ENCODE results near the gene PDE4D.

PDE4D gene

DNA sequence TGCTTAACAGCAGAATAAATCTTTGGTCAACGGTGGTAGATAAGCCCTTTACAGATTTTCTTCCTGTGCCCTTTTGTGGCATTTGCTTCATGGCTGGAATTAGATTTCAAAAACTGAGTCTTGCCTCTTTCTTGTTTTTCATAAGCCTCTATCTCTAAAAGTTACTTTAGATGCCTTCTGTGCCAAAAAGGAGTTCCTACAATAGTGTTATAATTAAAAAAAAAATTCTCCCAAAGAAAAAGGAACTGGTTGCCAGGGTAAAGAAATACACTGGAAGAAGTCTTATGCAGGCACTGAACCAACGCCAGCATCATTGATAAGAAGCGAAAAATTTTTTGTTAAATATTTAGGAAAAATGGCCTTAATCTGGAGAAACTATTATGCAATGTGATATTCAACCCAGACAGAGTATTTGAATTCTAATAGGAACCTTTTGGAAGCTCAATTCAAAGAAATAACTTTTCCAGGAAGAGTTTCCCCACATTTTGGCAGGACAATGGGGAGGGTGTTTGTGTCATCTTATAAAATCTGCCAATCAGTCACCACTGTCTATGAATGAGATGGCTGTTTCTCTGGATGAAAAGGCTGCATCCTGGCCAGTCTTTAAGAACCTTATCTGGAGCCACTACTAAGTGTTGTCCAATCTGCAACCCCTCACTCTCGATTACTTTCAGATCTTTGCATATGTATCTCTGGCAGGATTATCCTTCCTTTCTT is 608.1 kb downstream of the PDE4D start:
- DNase-seq (ENCODE audit: low spot score): no peak
- Histone ChIP-seq H3K4me3 (no peak overlapping the region), H3K27ac (peak overlapping the region in 1 of 2 donors; percentile 42)
- TF ChIP-seq, protein P1, sequence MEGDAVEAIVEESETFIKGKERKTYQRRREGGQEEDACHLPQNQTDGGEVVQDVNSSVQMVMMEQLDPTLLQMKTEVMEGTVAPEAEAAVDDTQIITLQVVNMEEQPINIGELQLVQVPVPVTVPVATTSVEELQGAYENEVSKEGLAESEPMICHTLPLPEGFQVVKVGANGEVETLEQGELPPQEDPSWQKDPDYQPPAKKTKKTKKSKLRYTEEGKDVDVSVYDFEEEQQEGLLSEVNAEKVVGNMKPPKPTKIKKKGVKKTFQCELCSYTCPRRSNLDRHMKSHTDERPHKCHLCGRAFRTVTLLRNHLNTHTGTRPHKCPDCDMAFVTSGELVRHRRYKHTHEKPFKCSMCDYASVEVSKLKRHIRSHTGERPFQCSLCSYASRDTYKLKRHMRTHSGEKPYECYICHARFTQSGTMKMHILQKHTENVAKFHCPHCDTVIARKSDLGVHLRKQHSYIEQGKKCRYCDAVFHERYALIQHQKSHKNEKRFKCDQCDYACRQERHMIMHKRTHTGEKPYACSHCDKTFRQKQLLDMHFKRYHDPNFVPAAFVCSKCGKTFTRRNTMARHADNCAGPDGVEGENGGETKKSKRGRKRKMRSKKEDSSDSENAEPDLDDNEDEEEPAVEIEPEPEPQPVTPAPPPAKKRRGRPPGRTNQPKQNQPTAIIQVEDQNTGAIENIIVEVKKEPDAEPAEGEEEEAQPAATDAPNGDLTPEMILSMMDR (IDR thresholded peaks at IDR 0.05): no peak

DNA sequence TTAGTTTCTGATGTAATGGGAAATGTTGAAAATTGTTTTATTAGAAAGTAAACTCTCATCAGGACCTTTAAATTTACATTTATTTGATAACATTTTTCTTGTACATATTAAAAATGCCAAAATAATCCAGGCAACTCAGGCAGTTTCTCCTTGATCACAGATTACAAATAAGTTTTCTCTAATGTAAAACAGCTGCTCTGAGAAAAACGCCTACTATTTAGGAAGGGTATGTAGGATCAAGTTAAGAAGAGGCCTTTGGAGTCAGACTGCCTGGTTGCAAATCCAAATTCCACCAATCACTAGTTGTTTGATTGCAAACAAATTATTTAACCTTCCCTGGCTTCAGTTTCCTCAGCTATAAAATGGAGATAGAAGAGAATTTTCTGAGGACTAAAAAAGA is 610.8 kb downstream of the PDE4D start:
- DNase-seq (ENCODE audit: low spot score): no peak
- Histone ChIP-seq H3K27ac (no peak overlapping the region), H3K4me3 (no peak overlapping the region)
- TF ChIP-seq, protein P1 (IDR thresholded peaks at IDR 0.05): no peak

DNA sequence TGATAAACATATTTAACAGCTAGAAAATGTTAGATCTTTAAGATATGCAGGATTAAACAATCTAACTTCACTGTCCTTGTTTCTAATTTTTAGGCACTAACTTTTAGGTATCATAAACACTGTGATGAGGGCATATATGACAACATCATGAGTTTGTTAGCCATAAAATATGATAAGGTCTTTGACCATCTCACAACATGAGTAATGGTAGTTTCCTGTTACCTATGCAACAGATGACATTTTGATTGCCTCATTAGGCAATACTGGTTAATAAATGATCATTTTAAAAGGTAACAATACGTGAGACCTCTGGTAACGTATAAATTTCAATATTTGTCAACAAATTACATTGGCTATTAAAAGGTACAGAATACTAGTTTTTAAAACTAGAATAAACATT is 613.5 kb downstream of the PDE4D start:
- no peak for DNase-seq (ENCODE audit: low spot score)
- H3K4me3 ChIP-seq: no peak overlapping the region
- no peak overlapping the region for H3K27ac ChIP-seq
- TF ChIP-seq, protein P1 (IDR thresholded peaks at IDR 0.05): no peak

DNA sequence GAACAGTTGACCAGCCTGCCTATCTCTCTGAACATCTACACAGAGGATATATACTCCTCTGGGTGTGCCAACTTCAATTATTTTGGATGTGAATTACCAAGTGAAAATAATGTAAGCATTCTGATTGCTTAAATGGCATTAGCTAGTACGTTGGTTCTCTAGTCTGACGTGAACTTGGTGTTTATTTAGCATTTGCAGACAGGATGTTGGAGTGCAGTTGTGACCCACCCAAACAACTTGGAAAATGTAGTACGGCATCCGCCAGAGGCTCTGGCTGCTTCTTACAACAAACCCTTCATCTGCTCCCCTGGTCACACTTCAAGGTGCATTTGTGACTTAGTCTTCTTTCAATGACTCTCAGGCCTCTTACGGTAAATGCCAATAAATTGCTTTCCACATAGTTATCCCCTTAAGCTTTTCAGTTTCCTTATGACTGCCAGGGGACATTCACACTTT is 616.6 kb downstream of the PDE4D start:
- no peak for DNase-seq (ENCODE audit: low spot score)
- TF ChIP-seq, protein P1 (IDR thresholded peaks at IDR 0.05): no peak
- H3K4me3 ChIP-seq: no peak overlapping the region
- H3K27ac ChIP-seq: no peak overlapping the region

- peak overlapping the region in 1 of 2 donors; percentile 7 for H3K27ac ChIP-seq
- peak overlapping the region; percentile 66 for H3K4me3 ChIP-seq
- DNase-seq (ENCODE audit: low spot score): no peak
- TF ChIP-seq, protein P1 (IDR thresholded peaks at IDR 0.05): no peak
Observed at GRCh38 chr5:59276325-59276675, 617.2 kb downstream of the PDE4D start.

DNA sequence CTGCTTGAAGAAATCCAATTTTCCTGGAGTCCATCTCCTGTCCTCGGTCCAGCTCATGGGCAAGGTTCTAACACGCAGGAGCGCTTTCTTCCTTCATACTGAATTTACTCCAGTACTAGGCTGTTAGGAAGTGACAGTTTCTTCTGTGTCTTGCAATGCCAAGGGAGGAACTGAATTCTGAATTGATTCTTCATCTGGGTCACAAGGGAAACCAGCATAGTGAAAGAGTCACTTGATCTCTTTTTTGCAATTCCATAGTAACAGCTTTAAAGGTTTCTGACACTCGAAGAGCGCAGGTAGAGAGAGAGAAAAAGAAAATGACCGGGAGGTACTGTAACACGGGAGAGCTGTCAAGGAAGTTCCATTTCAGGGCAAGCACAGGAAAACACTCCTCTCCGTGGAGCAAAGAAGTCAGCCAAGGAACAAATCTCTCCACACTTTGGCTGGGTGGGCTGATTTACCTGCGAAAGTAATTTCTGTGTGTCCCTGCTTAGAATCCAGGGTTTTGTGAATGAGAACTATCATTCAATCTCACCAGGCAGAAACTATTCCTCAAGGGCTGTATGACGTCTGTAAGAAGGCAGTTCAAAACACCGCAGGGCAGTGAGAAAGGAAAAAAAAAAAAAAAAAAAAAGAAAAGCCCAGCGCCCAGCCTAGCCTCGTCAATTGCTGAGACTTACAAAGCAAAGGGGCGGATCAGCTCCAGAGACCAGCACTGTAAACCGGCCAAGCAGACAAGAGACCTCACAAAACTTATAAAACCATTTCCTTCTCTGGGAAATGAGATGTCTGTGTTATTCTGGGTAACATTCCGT is 617.8 kb downstream of the PDE4D start:
- peak overlapping the region; percentile 66 for H3K4me3 ChIP-seq
- TF ChIP-seq, protein P1 (IDR thresholded peaks at IDR 0.05): no peak
- DNase-seq (ENCODE audit: low spot score): no peak
- H3K27ac ChIP-seq: peak overlapping the region in 1 of 2 donors; percentile 60
